SKM-1 (cell line): ENCODE results near the gene OR51L1.

ENCODE experiments used
- DNase-seq: peaks from one replicate; lab custom pipeline; 2025; ENCODE audit not compliant: unreplicated experiment; lab: John Stamatoyannopoulos, UW

OR51L1 gene

DNA sequence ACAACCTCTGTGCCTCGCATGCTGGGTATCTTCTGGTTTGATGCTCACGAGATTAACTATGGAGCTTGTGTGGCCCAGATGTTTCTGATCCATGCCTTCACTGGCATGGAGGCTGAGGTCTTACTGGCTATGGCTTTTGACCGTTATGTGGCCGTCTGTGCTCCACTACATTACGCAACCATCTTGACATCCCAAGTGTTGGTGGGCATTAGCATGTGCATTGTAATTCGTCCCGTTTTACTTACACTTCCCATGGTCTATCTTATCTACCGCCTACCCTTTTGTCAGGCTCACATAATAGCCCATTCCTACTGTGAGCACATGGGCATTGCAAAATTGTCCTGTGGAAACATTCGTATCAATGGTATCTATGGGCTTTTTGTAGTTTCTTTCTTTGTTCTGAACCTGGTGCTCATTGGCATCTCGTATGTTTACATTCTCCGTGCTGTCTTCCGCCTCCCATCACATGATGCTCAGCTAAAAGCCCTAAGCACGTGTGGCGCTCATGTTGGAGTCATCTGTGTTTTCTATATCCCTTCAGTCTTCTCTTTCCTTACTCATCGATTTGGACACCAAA is 52.2 kb downstream of the OR51L1 start:
- DNase-seq = no peak
